CD4-positive, alpha-beta T cell treated with Interleukin-6 for 4 hours (primary cell): Measurements from ENCODE around the gene NLGN3.

Experiments used
- DNase-seq: peaks from one replicate; pipeline ENCODE4 v3.0.0-alpha.2; 2020; ENCODE audit warnings: mixed read lengths

Gene NLGN3

GRCh38 chrX:71118985-71119535, 25.6 kb upstream of the NLGN3 start:
- peak; percentile 19 for DNase-seq

GRCh38 chrX:71128166-71128833, 16.3 kb upstream of the NLGN3 start:
- no peak for DNase-seq

DNA sequence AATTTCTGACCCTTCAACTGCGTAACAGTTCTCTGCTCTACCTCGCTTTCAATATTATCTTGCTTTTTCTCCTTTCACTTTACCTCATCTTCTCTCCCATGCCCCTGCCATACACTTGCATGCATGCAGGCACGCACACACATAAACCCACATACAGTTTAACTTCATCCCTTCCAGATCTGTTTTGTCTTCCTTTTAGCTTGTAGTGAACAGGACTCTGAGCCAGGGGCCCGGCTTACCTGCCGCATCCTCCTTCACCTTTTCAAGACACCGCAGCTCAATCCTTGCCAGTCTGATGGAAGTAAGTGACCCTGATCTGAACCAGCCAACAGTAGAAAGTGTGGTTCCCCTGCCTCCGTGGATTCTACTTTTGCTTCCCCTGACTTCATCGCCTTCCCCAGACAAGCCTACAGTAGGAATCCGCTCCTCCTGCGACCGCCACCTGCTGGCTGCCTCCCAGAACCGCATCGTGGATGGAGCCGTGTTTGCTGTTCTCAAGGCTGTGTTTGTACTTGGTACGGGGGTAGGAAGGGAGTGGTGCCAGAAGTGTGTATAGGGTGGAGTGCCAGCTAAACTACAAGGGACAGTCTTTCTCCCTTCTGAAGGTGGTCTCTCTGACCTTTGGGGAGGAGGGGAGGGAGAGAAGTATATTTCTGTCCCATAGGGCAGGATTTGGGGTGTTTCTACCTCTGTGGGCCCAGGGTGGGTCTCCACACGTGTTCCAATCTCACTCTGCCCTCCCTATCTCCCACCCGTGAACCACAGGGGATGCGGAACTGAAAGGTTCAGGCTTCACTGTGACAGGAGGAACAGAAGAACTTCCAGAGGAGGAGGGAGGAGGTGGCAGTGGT, 15.5 kb upstream of the NLGN3 start:
- peak; percentile 85 for DNase-seq

GRCh38 chrX:71131510-71131909, 13.1 kb upstream of the NLGN3 start:
- no peak for DNase-seq

- DNase-seq, result peak; percentile 15
Measured at GRCh38 chrX:71140440-71140839, 4.2 kb upstream of the NLGN3 start.

DNA sequence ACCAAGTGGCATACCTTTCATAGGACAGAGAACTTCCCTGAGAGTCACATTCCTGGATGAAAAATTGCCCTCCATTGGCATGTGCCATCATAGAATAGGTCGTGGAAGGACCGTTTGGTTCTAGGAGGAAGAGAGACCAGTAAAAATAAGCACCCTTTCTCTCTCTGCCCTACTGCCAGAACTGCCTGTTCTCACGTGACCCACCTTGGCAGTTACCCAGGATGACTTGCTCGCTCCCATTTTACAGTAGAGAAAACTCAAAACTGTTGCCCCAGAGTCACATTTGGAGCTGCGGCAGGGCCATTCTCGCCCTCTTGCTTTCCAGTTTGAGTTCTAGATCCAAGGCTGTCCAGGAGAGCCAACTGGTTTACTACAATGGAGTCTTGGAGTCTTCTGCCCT, 1.1 kb upstream of the NLGN3 start:
- DNase-seq, result no peak

GRCh38 chrX:71147496-71148277, 3.0 kb downstream of the NLGN3 start:
- DNase-seq, result no peak

- no peak for DNase-seq
Measured at GRCh38 chrX:71148278-71148663, 3.6 kb downstream of the NLGN3 start.

- no peak for DNase-seq
Measured at GRCh38 chrX:71151366-71151765, 6.7 kb downstream of the NLGN3 start.

- no peak for DNase-seq
Measured at GRCh38 chrX:71154196-71154595, 9.6 kb downstream of the NLGN3 start.

GRCh38 chrX:71154641-71155040, 10.0 kb downstream of the NLGN3 start:
- DNase-seq, result no peak

- DNase-seq, result no peak
Measured at GRCh38 chrX:71158603-71159002, 14.0 kb downstream of the NLGN3 start.

DNA sequence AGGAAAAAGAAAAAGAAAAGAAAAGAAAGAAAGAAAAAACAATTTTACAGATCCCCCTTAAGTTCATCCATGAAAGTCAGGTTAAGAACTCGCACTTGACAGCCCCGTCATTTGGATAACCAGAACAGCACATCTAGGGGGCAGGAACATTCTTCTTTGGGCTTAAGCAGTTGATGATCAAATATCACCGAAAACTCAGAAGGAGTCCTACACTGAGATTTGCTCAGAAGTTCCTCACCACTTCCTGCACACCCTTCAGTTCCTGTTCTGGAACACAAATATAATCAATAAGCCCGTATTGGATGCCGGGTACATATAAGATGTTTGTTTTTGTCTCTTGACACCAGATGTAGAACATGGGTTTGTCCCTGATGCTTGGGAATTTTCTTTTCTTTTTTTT, 14.7 kb downstream of the NLGN3 start:
- DNase-seq, result no peak

DNA sequence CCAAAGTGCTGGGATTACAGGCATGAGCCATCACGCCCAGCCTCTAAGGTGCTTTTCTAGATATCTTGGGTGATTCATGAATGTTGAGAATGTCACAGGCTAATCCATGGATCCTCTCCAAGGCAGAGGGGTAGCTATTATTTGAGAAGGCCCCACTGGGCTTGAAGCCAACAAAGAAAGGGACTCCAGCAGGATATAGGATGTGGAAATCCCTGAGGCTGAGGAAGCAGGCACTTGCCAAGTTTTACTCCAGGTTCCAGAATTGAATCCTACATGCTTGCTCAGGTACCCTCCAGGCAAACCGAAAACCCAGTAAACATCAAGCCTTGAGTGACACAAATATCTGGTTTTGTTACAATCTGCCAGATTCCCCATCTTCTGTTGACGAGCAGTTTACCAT, 15.8 kb downstream of the NLGN3 start:
- DNase-seq, result no peak

GRCh38 chrX:71162981-71163380, 18.3 kb downstream of the NLGN3 start:
- DNase-seq, result no peak

GRCh38 chrX:71164071-71164470, 19.4 kb downstream of the NLGN3 start:
- DNase-seq, result no peak

DNA sequence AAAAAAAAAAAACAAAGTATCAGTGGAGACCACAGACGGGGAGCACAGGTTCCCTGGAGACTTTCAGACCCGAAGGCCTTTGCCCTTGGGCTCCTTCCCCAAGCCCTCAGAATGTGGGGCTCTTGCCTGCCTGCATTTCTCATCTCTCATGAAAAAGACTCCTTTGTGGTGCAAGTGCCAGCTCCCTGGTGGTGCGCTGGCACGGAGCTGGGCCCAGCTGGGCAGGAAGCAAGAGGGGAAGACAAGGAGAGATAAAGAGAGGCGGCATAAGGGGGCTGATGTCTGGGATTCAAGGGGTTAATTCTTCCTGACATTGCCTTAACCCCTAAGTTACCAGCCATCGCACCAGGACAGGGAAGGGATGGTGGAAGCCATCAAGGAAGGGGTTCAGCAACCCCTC, 21.8 kb downstream of the NLGN3 start:
- DNase-seq, result no peak

- no peak for DNase-seq
Measured at GRCh38 chrX:71167031-71167781, 22.6 kb downstream of the NLGN3 start.

DNA sequence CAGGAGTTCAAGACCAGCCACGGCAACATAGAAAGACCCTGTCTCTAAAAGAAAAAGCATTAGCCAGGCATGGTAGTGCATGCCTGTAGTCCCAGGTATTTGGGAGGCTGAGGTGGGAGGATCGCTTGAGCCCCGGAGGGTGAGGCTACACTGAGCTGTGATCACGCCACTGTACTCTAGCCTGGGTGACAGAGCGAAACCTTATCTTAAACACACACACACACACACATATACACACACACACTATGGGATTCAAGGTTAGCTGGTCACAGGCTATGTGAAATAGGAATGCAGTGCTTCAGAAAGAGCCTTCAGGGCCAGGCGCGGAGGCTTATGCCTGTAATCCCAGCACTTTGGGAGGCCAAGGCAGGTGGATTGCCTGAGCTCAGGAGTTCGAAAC, 23.5 kb downstream of the NLGN3 start:
- no peak for DNase-seq

- DNase-seq, result no peak
Measured at GRCh38 chrX:71169586-71169985, 24.9 kb downstream of the NLGN3 start.

GRCh38 chrX:71170660-71171059, 26.0 kb downstream of the NLGN3 start:
- no peak for DNase-seq

- DNase-seq, result no peak
Measured at GRCh38 chrX:71171110-71171801, 26.6 kb downstream of the NLGN3 start.
